HEK293 (cell line): Measurements from ENCODE around the gene ANGPT4.

Source experiments
- HOXD13 ChIP-seq: sonication (generic); formaldehyde crosslinking; IDR thresholded peaks from 2 replicates; pipeline ENCODE4 v1.8.0; 2022; ENCODE audit warnings: missing genetic modification reagents, borderline replicate concordance
- KLF8 ChIP-seq: fragments of 450-650 bp; formaldehyde crosslinking; IDR thresholded peaks from 2 replicates; pipeline ENCODE4 v1.5.1; 2016; ENCODE audit warnings: missing biosample characterization, missing genetic modification characterization
- ZBTB8A ChIP-seq: fragments of 450-650 bp; formaldehyde crosslinking; IDR thresholded peaks from 2 replicates; pipeline ENCODE4 v1.5.1; 2016; ENCODE audit warnings: missing biosample characterization, missing genetic modification characterization
- ZNF555 ChIP-seq: fragments of 450-650 bp; formaldehyde crosslinking; conservative IDR thresholded peaks from 2 replicates; pipeline ENCODE4 v1.5.1; 2017; ENCODE audit warnings: missing biosample characterization, mild to moderate bottlenecking, missing genetic modification characterization, inconsistent platforms
- ZNF654 ChIP-seq: fragments of 450-650 bp; formaldehyde crosslinking; IDR thresholded peaks from 2 replicates; pipeline ENCODE4 v1.5.1; 2016; ENCODE audit warnings: low read depth, missing biosample characterization, missing genetic modification characterization
- ZNF776 ChIP-seq: fragments of 450-650 bp; formaldehyde crosslinking; IDR thresholded peaks from 2 replicates; pipeline ENCODE4 v1.5.0; 2017; ENCODE audit warnings: missing biosample characterization, missing genetic modification characterization, borderline replicate concordance
- ZNF792 ChIP-seq: fragments of 450-650 bp; formaldehyde crosslinking; IDR thresholded peaks from 2 replicates; pipeline ENCODE4 v1.5.1; 2016; ENCODE audit warnings: missing biosample characterization, missing genetic modification characterization
- ZNF830 ChIP-seq: fragments of 450-650 bp; IDR thresholded peaks from 2 replicates; pipeline ENCODE4 v1.5.0; 2018; ENCODE audit warnings: missing biosample characterization, missing genetic modification characterization, low read depth, mild to moderate bottlenecking, moderate library complexity
- TF ChIP-seq, protein P1 (sequence below): fragments of 450-650 bp; formaldehyde crosslinking; IDR thresholded peaks from 2 replicates; pipeline ENCODE4 v1.5.1; 2016; ENCODE audit warnings: missing biosample characterization, missing genetic modification characterization
- TF ChIP-seq, protein P2 (sequence below): fragments of 450-650 bp; formaldehyde crosslinking; IDR thresholded peaks from 2 replicates; pipeline ENCODE4 v1.5.1; 2017; ENCODE audit warnings: missing biosample characterization, mild to moderate bottlenecking, missing genetic modification characterization, moderate library complexity
- TF ChIP-seq, protein P3 (sequence below): fragments of 450-650 bp; formaldehyde crosslinking; IDR thresholded peaks from 2 replicates; pipeline ENCODE4 v1.5.1; 2016; ENCODE audit warnings: missing biosample characterization, missing genetic modification characterization

DNA sequence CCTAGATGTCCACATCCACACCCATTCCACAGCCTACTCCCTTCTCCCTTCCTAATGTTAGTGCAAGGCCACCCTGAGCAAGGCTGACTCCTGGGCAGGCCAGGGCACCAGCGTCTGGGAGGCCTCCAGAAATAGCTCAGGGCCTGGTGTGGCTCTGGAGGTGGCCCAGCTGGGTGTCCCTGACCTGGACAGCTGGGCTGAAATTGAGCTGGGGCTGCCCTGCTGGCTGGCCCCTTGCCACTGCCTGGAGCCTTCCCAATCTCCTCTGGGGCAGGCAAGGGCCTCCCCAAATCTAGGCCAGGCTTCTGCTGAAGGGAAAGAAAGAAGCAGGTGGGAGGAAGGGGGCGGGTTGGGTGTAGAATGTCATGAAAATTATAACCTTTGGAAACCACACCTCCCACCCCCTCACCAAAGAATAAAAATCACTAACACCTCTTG, 80.5 kb downstream of the ANGPT4 start:
- TF ChIP-seq KLF8 (tag by site-specific recombination) (no peak), ZBTB8A (tag by site-specific recombination) (0 out of 2 replicates have a peak, but pooled peaks have one; percentile 13), ZNF792 (tag by site-specific recombination) (no peak), ZNF654 (tag by site-specific recombination) (no peak), ZNF555 (tag by site-specific recombination) (no peak), ZNF830 (tag by site-specific recombination) (no peak), HOXD13 (no peak), ZNF776 (tag by site-specific recombination) (no peak)
- TF ChIP-seq, protein P1, sequence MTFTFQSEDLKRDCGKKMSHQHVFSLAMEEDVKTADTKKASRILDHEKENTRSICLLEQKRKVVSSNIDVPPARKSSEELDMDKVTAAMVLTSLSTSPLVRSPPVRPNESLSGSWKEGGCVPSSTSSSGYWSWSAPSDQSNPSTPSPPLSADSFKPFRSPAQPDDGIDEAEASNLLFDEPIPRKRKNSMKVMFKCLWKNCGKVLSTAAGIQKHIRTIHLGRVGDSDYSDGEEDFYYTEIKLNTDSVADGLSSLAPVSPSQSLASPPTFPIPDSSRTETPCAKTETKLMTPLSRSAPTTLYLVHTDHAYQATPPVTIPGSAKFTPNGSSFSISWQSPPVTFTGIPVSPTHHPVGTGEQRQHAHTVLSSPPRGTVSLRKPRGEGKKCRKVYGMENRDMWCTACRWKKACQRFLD (tag by site-specific recombination): no peak
- TF ChIP-seq, protein P2, sequence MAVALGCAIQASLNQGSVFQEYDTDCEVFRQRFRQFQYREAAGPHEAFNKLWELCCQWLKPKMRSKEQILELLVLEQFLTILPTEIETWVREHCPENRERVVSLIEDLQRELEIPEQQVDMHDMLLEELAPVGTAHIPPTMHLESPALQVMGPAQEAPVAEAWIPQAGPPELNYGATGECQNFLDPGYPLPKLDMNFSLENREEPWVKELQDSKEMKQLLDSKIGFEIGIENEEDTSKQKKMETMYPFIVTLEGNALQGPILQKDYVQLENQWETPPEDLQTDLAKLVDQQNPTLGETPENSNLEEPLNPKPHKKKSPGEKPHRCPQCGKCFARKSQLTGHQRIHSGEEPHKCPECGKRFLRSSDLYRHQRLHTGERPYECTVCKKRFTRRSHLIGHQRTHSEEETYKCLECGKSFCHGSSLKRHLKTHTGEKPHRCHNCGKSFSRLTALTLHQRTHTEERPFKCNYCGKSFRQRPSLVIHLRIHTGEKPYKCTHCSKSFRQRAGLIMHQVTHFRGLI (tag by site-specific recombination): no peak
- TF ChIP-seq, protein P3, sequence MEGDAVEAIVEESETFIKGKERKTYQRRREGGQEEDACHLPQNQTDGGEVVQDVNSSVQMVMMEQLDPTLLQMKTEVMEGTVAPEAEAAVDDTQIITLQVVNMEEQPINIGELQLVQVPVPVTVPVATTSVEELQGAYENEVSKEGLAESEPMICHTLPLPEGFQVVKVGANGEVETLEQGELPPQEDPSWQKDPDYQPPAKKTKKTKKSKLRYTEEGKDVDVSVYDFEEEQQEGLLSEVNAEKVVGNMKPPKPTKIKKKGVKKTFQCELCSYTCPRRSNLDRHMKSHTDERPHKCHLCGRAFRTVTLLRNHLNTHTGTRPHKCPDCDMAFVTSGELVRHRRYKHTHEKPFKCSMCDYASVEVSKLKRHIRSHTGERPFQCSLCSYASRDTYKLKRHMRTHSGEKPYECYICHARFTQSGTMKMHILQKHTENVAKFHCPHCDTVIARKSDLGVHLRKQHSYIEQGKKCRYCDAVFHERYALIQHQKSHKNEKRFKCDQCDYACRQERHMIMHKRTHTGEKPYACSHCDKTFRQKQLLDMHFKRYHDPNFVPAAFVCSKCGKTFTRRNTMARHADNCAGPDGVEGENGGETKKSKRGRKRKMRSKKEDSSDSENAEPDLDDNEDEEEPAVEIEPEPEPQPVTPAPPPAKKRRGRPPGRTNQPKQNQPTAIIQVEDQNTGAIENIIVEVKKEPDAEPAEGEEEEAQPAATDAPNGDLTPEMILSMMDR (tag by site-specific recombination): no peak
